ENCODE data around the gene KCNK4. TPM values are rescaled to one million over a fixed set of nuclear protein-coding genes. Genes with fewer than 3 reads are reported as not detected.

Gene KCNK4
- total and polyA plus RNA-seq, 2 of the 13 experiments (the other 11 are each of a cell fraction or from before 2014, with no cell fraction given), result not detected

DNA sequence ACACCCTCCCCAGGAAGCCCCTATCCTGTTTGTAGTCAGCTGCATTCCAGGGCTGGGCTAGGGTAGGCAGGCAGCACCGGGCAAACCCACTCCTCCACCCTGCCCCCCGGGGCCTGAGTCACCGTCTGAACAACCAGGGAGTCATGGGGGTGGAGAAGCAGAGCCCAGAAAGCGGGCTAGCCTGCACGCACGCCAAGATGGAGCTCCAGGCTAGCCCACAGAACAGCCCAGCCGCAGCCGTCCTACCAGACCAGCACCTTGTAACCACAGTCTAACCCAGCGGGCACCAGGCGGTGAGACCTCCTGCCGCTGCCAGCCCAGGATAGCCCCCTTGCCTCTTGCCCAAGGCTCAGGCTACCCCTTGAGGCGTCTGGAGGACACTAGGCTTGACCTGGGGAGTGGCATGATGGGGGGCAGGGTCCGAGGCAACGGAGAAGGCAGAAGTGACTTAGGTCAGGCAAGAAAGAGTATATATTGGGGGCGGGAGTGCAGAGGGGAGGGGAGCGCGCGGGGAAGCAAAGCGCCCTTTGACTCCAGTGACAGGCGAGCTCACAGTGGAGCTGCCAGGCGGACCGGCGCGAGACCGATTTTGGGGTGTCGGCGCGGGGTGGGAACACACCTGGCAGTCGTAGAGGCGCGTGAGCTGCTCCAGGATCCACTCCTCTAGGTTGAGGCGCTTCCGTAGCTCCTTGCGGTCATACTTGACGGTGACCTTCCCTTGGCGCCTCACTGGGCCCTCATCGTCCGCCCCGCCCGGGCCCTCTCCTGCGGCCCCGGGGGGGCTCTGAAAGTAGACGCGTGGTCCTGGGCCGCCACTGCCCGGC lies 45.1 kb upstream of the KCNK4 start (continued):
- TF ChIP-seq ESRRA (CRISPR knock-in tag; IDR thresholded peaks at IDR 0.05; ENCODE audit: low read depth) (0 out of 2 replicates have a peak, but pooled peaks have one; percentile 39), NRL (CRISPR knock-in tag; IDR thresholded peaks at IDR 0.05; ENCODE audit: borderline replicate concordance) (0 out of 2 replicates have a peak, but pooled peaks have one; percentile 35), STAT5B (CRISPR knock-in tag; IDR thresholded peaks at IDR 0.05) (no peak), HNRNPK (IDR thresholded peaks at IDR 0.05; ENCODE audit: low read depth, low read length, poor library complexity, severe bottlenecking) (no peak), HHEX (CRISPR knock-in tag; IDR thresholded peaks at IDR 0.05) (no peak), ZNF160 (CRISPR knock-in tag; IDR thresholded peaks at IDR 0.05) (no peak), PATZ1 (CRISPR knock-in tag; IDR thresholded peaks at IDR 0.05) (peak; percentile 10), ZNF616 (CRISPR knock-in tag; IDR thresholded peaks at IDR 0.05; ENCODE audit: low read depth) (no peak), ZNF7 (CRISPR knock-in tag; IDR thresholded peaks at IDR 0.05) (no peak), ELF4 (CRISPR knock-in tag; IDR thresholded peaks at IDR 0.05; ENCODE audit: borderline replicate concordance) (no peak), AHR (CRISPR knock-in tag; IDR thresholded peaks at IDR 0.05) (0 out of 2 replicates have a peak, but pooled peaks have one; percentile 18), ZNF333 (CRISPR knock-in tag; IDR thresholded peaks at IDR 0.05; ENCODE audit: borderline replicate concordance) (0 out of 2 replicates have a peak, but pooled peaks have one; percentile 31), KDM2A (CRISPR knock-in tag; IDR thresholded peaks at IDR 0.05; ENCODE audit: borderline replicate concordance, low read depth) (no peak), MAX (IDR thresholded peaks at IDR 0.05) (peak; percentile 28; the same call in 1 of the 2 replicates), ZNF768 (CRISPR knock-in tag; IDR thresholded peaks at IDR 0.05) (peak; percentile 74; the same call in 1 of the 2 replicates)
- TF ChIP-seq, protein P1, sequence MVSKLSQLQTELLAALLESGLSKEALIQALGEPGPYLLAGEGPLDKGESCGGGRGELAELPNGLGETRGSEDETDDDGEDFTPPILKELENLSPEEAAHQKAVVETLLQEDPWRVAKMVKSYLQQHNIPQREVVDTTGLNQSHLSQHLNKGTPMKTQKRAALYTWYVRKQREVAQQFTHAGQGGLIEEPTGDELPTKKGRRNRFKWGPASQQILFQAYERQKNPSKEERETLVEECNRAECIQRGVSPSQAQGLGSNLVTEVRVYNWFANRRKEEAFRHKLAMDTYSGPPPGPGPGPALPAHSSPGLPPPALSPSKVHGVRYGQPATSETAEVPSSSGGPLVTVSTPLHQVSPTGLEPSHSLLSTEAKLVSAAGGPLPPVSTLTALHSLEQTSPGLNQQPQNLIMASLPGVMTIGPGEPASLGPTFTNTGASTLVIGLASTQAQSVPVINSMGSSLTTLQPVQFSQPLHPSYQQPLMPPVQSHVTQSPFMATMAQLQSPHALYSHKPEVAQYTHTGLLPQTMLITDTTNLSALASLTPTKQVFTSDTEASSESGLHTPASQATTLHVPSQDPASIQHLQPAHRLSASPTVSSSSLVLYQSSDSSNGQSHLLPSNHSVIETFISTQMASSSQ (IDR thresholded peaks at IDR 0.05; ENCODE audit: low read depth), result no peak
- TF ChIP-seq, protein P1 (CRISPR knock-in tag; IDR thresholded peaks at IDR 0.05; ENCODE audit: borderline replicate concordance), result no peak

Data from HepG2 (cell line).